ENCODE data around the gene CYP19A1.

- TF ChIP-seq POLR2A (IDR thresholded peaks at IDR 0.05; ENCODE audit: low read depth, low read length) (no peak), POLR2AphosphoS5 (IDR thresholded peaks at IDR 0.05; ENCODE audit: low read depth, low read length) (no peak), SPI1 (IDR thresholded peaks at IDR 0.05; ENCODE audit: low read depth, low read length) (no peak), TAF1 (IDR thresholded peaks at IDR 0.05; ENCODE audit: low read depth, low read length) (no peak)
These were observed 167.3 kb downstream of the CYP19A1 start for GRCh38 chr15:51170882-51171633.
